ENCODE data around the gene TRIM46.
"Not testable (repeated sequence)": the region's sequence is repeated elsewhere in the genome, so short reads cannot be mapped to it uniquely, and the experiment has no call there.

TRIM46 gene

DNA sequence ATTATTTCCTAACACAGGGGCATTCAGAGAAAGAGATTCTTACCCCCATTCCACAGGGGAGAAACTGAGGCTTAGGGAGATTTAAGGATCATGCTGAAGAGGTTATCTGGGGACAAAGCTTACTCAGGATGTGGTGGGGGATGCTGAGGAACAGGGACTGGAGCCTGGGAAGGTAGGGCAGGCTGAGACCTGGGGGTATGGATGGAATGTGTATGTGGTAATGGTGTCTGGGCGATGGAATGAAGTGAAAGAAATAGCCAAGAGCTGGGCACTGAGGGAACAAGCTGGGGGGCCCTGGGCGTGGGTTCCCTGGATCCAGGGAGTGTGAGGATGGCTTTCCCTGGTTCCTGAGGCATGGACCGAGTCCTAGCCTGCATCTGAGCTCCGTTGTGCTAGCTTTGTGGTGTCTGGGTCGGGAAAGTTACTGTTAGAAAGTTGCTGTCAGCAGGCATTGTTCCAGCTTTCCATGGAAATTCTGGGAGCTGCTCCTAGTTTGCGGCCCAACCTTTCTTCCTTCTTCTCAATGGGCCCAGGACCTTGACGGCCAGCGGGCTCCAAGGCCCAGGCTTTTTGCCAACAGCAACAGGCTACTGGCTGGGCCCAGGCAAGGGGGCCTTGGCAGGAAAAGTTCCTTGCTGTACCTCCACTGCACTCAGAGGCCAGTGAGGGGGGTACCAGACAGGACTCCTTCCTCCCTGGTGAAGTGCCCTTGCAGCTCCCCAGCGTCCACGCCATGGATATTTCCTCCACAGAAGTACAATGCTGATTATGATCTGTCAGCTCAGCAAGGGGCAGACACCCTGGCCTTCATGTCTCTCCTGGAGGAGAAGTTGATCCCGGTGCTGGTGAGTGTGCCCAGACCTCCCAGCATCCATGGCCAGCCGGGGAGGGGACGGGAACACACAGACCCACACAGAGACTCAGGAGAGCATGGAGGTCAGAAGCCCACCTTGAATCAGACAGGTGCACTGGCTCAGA is 58.6 kb downstream of the TRIM46 start:
- not testable (repeated sequence) for DNase-seq

DNA sequence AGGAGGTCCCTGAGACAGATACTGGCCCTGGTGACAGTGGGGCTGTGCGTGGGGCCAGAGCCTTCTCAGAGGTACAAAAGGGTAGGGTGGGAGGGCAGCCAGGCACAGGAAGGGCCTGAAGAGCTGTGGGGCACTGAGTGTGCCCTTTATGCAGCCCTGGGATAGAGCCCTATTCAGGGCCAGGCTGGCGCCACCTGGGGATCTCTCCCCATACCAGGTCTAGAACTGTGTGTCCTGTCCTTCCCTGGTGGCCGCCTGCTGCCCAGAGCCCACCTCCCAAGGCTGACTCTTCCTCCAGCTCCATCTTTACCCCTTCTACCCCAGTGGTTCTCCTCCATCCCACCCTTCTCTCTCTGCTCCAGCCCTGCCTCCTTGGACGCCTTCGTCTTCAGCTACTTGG is 59.9 kb downstream of the TRIM46 start:
- DNase-seq = not testable (repeated sequence)
